GM12878 (cell line): ENCODE data around the gene SYT1. TPM values are rescaled to one million over a fixed set of nuclear protein-coding genes. Genes with fewer than 3 reads are reported as not detected.

Source experiments
- ATAC-seq: fragments of 200-7000 bp; cut with Tn5 transposase; 3 replicates; pipeline ENCODE4 v1.9.1; 2020; ENCODE audit warnings: mild to moderate bottlenecking, moderate library complexity
- BruUV-seq: library from RNA; stranded (reverse); fragments of 400-500 nt; replicated peaks from 2 replicates; lab custom pipeline; 2021; lab: Mats Ljungman, UMichigan
- CTCF ChIA-PET: fragments of 300-600 bp; sonication (Branson Sonifier 250); formaldehyde crosslinking; extraction: SDS; loops from one replicate; lab custom pipeline; 2021; ENCODE audit warnings: inconsistent platforms; lab: Yijun Ruan, JAX
- POLR2A ChIA-PET: fragments of 350-600 bp; formaldehyde crosslinking; extraction: SDS; loops from one replicate; lab custom pipeline; 2021; ENCODE audit warnings: inconsistent platforms; lab: Charles Lee
- RAD21 ChIA-PET: fragments of 300-600 bp; sonication (Branson Sonifier 250); formaldehyde crosslinking; loops from one replicate; lab custom pipeline; 2023; ENCODE audit warnings: antibody characterized with exemption; ENCODE audit not compliant: unreplicated experiment; lab: Charles Lee
- SMC1A ChIA-PET: fragments of 300-600 bp; sonication (Branson Sonifier 250); formaldehyde crosslinking; loops from one replicate; lab custom pipeline; 2023; ENCODE audit not compliant: unreplicated experiment, uncharacterized antibody; lab: Charles Lee
- DNase-seq: peaks from one replicate; pipeline ENCODE4 v3.0.0-alpha.2; 2011; ENCODE audit warnings: low read depth, low spot score
- FAIRE-seq: peaks from 3 replicates; lab custom pipeline; 2011; peaks lifted over from hg19 to GRCh38; lab: Jason Lieb, UNC
- H2AFZ ChIP-seq: 2 replicates; pipeline ENCODE4 v1.6.0; 2011; ENCODE audit warnings: low read depth, low read length, control low read depth; ENCODE audit not compliant: control insufficient read depth
- H3K27ac ChIP-seq: 2 replicates; pipeline ENCODE4 v1.5.1; 2011; ENCODE audit warnings: control low read depth; ENCODE audit not compliant: control insufficient read depth, insufficient read depth
- H3K27me3 ChIP-seq, 2 experiments: replicated peaks in 1 of 2; 2 replicates each; pipeline versions ENCODE4 v1.6.0 to v1.6.1; 2011; ENCODE audit warnings: low read length in 1 of 2; ENCODE audit not compliant: control insufficient read depth in 2 of 2, insufficient read depth in 2 of 2
- H3K36me3 ChIP-seq, 2 experiments: 2 replicates each; pipeline ENCODE4 v1.5.1; 2011; ENCODE audit warnings: low read length in 1 of 2; ENCODE audit not compliant: control insufficient read depth in 2 of 2, insufficient read depth in 2 of 2
- H3K4me1 ChIP-seq: 2 replicates; pipeline ENCODE4 v1.6.1; 2011; ENCODE audit warnings: mild to moderate bottlenecking, low read length, moderate library complexity, mixed read lengths; ENCODE audit not compliant: control insufficient read depth, insufficient read depth
- H3K4me2 ChIP-seq: 2 replicates; pipeline ENCODE4 v1.6.0; 2011; ENCODE audit warnings: control low read depth; ENCODE audit not compliant: control insufficient read depth, insufficient read depth
- H3K4me3 ChIP-seq: fragments of 200-600 bp; sonication (generic); 2 replicates; pipeline ENCODE4 v1.5.1; 2016
- H3K79me2 ChIP-seq: 2 replicates; pipeline ENCODE4 v1.6.0; 2011; ENCODE audit warnings: low read length; ENCODE audit not compliant: control insufficient read depth, insufficient read depth
- H3K9ac ChIP-seq: 2 replicates; pipeline ENCODE4 v1.8.0; 2011; ENCODE audit warnings: low read length, control low read depth, mixed read lengths; ENCODE audit not compliant: control insufficient read depth, insufficient read depth
- H3K9me3 ChIP-seq: replicated peaks from 3 replicates; pipeline ENCODE4 v1.5.1; 2011; ENCODE audit warnings: mild to moderate bottlenecking, low read length; ENCODE audit not compliant: control insufficient read depth, insufficient read depth
- H4K20me1 ChIP-seq: 2 replicates; pipeline ENCODE4 v1.6.0; 2011; ENCODE audit not compliant: control insufficient read depth, insufficient read depth
- IKZF1 ChIP-seq: fragments of 450-650 bp; conservative IDR thresholded peaks from 2 replicates; pipeline ENCODE4 v1.6.1; 2017; ENCODE audit warnings: antibody characterized with exemption, mild to moderate bottlenecking
- MYC ChIP-seq: IDR thresholded peaks from 2 replicates; pipeline ENCODE4 v1.6.1; 2011; ENCODE audit warnings: mild to moderate bottlenecking, low read length, moderate library complexity, inconsistent platforms; ENCODE audit not compliant: insufficient read depth, insufficient replicate concordance, insufficient read length, severe bottlenecking
- NFXL1 ChIP-seq: fragments of 450-650 bp; IDR thresholded peaks from 2 replicates; pipeline ENCODE4 v1.6.1; 2017; ENCODE audit warnings: antibody characterized with exemption, mild to moderate bottlenecking, borderline replicate concordance
- POLR2AphosphoS5 ChIP-seq: IDR thresholded peaks from 2 replicates; pipeline ENCODE4 v1.6.1; 2011; ENCODE audit warnings: mild to moderate bottlenecking, low read length, inconsistent platforms
- RBBP5 ChIP-seq: fragments of 200-600 bp; sonication (generic); conservative IDR thresholded peaks from 2 replicates; pipeline ENCODE4 v1.6.1; 2016
- SREBF1 ChIP-seq: IDR thresholded peaks from 2 replicates; pipeline ENCODE4 v1.6.1; 2012; ENCODE audit warnings: mild to moderate bottlenecking, low read length
- STAT3 ChIP-seq: IDR thresholded peaks from 2 replicates; pipeline ENCODE4 v1.6.1; 2011; ENCODE audit warnings: low read depth, low read length, improper control_type of control experiment
- ZNF384 ChIP-seq: IDR thresholded peaks from 2 replicates; pipeline ENCODE4 v1.6.1; 2012; ENCODE audit warnings: low read depth, mild to moderate bottlenecking, low read length, improper control_type of control experiment, borderline replicate concordance
- WGBS: methylation state at CpG from one replicate; pipeline ENCODE4 v1.1.6; 2016; ENCODE audit warnings: low lambda C conversion rate; ENCODE audit not compliant: insufficient replicate concordance, insufficient coverage; ENCODE audit errors: missing lambda C conversion rate; 5-methylcytosine and 5-hydroxymethylcytosine counted together
- in situ Hi-C: fragments of 300-500 bp; cut with MboI; formaldehyde crosslinking; loops from 9 replicates; pipeline ENCODE4 v1.14.3; 2018; ENCODE audit warnings: mixed read lengths
- intact Hi-C: fragments of 100-400 bp; cut with micrococcal nuclease; formaldehyde crosslinking; loops from one replicate; pipeline ENCODE4 v1.14.2; 2022; ENCODE audit not compliant: unreplicated experiment
- polyA plus RNA-seq, 11 experiments: library from polyadenylated mRNA; depleted of rRNA in 4 of 11; unstranded in 6 of 11; stranded (reverse) in 5 of 11; fragments of >200 nt; fragmentation: Nextera tagmentation in 4 of 11; fragmentation: Illumina TruSeq in 1 of 11; extraction: Ambion mirVana in 4 of 11; extraction: Trizol in 1 of 11; gene quantifications; 1 replicate in 1 of 11; 2 replicates in 10 of 11; pipeline versions ENCODE4 v1.2.1 to v1.2.3, GENCODE V29; 2011 to 2016; ENCODE audit warnings: inconsistent platforms in 2 of 11, missing spikeins in 2 of 11, low read depth in 1 of 11
- total RNA-seq, 4 experiments: library from RNA; depleted of rRNA in 3 of 4; stranded (reverse); fragments of >200 nt in 3 of 4; fragmentation: Illumina TruSeq in 1 of 4; extraction: Trizol in 1 of 4; gene quantifications; 2 replicates each; pipeline versions ENCODE4 v1.2.1 to v1.2.3, GENCODE V29; 2013 to 2021
- TF ChIP-seq, protein P1 (sequence below): IDR thresholded peaks from 2 replicates; pipeline ENCODE4 v1.6.1; 2012; ENCODE audit warnings: mild to moderate bottlenecking, low read depth, low read length
- TF ChIP-seq, protein P2 (sequence below): IDR thresholded peaks from 2 replicates; pipeline ENCODE4 v1.6.1; 2012; ENCODE audit warnings: low read depth, low read length, improper control_type of control experiment
- TF ChIP-seq, protein P3 (sequence below): fragments of 450-650 bp; IDR thresholded peaks from 2 replicates; pipeline ENCODE4 v1.6.1; 2018; ENCODE audit warnings: mild to moderate bottlenecking, low read depth, moderate library complexity; ENCODE audit not compliant: partially characterized antibody
- TF ChIP-seq, protein P4 (sequence below): fragments of 450-650 bp; conservative IDR thresholded peaks from 2 replicates; pipeline ENCODE4 v1.6.1; 2017; ENCODE audit warnings: mild to moderate bottlenecking, moderate library complexity

Gene SYT1
- total and polyA plus RNA-seq, 10 of the 15 experiments (the other 5 are each of a cell fraction or from before 2014, with no cell fraction given): 0.10 to 0.28 TPM; not detected in 8

DNA sequence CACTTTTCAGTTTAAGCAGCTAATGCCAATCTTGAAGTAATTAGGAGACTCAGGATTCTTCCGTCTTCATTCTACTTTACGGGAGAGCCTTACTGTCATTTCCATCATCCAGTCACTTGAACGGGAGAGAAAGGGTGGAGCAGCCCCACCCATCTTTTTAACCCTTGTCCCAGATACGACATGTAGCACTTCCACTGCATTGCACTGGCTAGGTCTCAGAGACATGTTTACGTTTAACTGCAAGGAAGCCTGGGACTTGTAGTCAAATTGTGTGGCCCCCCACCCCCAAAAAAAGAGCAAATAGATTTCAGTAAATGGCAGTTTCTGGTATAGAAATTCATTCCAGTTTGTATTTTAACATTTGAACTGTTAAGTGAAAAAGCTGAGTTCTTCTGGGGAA is 46.1 kb upstream of the SYT1 start:
- in situ Hi-C loops: no loop called here

More for the DNA sequence above, 46.1 kb upstream of the SYT1 start:
- ChIA-PET RAD21 (no interaction called here), POLR2A (no interaction called here), CTCF (no interaction called here), SMC1A (no interaction called here)
- H3K4me3 ChIP-seq: no peak overlapping the region
- TF ChIP-seq, protein P1, sequence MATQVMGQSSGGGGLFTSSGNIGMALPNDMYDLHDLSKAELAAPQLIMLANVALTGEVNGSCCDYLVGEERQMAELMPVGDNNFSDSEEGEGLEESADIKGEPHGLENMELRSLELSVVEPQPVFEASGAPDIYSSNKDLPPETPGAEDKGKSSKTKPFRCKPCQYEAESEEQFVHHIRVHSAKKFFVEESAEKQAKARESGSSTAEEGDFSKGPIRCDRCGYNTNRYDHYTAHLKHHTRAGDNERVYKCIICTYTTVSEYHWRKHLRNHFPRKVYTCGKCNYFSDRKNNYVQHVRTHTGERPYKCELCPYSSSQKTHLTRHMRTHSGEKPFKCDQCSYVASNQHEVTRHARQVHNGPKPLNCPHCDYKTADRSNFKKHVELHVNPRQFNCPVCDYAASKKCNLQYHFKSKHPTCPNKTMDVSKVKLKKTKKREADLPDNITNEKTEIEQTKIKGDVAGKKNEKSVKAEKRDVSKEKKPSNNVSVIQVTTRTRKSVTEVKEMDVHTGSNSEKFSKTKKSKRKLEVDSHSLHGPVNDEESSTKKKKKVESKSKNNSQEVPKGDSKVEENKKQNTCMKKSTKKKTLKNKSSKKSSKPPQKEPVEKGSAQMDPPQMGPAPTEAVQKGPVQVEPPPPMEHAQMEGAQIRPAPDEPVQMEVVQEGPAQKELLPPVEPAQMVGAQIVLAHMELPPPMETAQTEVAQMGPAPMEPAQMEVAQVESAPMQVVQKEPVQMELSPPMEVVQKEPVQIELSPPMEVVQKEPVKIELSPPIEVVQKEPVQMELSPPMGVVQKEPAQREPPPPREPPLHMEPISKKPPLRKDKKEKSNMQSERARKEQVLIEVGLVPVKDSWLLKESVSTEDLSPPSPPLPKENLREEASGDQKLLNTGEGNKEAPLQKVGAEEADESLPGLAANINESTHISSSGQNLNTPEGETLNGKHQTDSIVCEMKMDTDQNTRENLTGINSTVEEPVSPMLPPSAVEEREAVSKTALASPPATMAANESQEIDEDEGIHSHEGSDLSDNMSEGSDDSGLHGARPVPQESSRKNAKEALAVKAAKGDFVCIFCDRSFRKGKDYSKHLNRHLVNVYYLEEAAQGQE: no peak
- no peak for TF ChIP-seq ZNF384
- TF ChIP-seq SREBF1: no peak
- TF ChIP-seq NFXL1: no peak
- TF ChIP-seq, protein P2, sequence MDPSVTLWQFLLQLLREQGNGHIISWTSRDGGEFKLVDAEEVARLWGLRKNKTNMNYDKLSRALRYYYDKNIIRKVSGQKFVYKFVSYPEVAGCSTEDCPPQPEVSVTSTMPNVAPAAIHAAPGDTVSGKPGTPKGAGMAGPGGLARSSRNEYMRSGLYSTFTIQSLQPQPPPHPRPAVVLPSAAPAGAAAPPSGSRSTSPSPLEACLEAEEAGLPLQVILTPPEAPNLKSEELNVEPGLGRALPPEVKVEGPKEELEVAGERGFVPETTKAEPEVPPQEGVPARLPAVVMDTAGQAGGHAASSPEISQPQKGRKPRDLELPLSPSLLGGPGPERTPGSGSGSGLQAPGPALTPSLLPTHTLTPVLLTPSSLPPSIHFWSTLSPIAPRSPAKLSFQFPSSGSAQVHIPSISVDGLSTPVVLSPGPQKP: no peak
- TF ChIP-seq, protein P3, sequence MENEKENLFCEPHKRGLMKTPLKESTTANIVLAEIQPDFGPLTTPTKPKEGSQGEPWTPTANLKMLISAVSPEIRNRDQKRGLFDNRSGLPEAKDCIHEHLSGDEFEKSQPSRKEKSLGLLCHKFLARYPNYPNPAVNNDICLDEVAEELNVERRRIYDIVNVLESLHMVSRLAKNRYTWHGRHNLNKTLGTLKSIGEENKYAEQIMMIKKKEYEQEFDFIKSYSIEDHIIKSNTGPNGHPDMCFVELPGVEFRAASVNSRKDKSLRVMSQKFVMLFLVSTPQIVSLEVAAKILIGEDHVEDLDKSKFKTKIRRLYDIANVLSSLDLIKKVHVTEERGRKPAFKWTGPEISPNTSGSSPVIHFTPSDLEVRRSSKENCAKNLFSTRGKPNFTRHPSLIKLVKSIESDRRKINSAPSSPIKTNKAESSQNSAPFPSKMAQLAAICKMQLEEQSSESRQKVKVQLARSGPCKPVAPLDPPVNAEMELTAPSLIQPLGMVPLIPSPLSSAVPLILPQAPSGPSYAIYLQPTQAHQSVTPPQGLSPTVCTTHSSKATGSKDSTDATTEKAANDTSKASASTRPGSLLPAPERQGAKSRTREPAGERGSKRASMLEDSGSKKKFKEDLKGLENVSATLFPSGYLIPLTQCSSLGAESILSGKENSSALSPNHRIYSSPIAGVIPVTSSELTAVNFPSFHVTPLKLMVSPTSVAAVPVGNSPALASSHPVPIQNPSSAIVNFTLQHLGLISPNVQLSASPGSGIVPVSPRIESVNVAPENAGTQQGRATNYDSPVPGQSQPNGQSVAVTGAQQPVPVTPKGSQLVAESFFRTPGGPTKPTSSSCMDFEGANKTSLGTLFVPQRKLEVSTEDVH: no peak
- TF ChIP-seq MYC: no peak
- no peak for TF ChIP-seq RBBP5
- TF ChIP-seq, protein P4, sequence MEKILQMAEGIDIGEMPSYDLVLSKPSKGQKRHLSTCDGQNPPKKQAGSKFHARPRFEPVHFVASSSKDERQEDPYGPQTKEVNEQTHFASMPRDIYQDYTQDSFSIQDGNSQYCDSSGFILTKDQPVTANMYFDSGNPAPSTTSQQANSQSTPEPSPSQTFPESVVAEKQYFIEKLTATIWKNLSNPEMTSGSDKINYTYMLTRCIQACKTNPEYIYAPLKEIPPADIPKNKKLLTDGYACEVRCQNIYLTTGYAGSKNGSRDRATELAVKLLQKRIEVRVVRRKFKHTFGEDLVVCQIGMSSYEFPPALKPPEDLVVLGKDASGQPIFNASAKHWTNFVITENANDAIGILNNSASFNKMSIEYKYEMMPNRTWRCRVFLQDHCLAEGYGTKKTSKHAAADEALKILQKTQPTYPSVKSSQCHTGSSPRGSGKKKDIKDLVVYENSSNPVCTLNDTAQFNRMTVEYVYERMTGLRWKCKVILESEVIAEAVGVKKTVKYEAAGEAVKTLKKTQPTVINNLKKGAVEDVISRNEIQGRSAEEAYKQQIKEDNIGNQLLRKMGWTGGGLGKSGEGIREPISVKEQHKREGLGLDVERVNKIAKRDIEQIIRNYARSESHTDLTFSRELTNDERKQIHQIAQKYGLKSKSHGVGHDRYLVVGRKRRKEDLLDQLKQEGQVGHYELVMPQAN: no peak
- TF ChIP-seq IKZF1: no peak
- no peak for TF ChIP-seq STAT3
- no peak for TF ChIP-seq POLR2AphosphoS5
- no peaks in the 10 kb centered on the region for H3K27me3 ChIP-seq
- no TSS peak for BruUV-seq
- H3K79me2 ChIP-seq: no peaks in the 10 kb centered on the region
- H2AFZ ChIP-seq: no peak overlapping the region
- no peaks in the 10 kb centered on the region for H3K9me3 ChIP-seq
- no peak overlapping the region for H3K9ac ChIP-seq
- H3K4me2 ChIP-seq: no peak overlapping the region
- no peak for ATAC-seq
- no peaks in the 10 kb centered on the region for H4K20me1 ChIP-seq
- H3K36me3 ChIP-seq: no peaks in the 10 kb centered on the region
- DNase-seq: no peak
- intact Hi-C loops: no loop called here
- no peaks in the 10 kb centered on the region for H3K4me1 ChIP-seq
- H3K27ac ChIP-seq: no peak overlapping the region
- 59% methylated on average over 4 of the region's 5 CpGs for WGBS
- no peak for FAIRE-seq
